ENCODE data around the gene C17orf107.

C17orf107 gene

DNA sequence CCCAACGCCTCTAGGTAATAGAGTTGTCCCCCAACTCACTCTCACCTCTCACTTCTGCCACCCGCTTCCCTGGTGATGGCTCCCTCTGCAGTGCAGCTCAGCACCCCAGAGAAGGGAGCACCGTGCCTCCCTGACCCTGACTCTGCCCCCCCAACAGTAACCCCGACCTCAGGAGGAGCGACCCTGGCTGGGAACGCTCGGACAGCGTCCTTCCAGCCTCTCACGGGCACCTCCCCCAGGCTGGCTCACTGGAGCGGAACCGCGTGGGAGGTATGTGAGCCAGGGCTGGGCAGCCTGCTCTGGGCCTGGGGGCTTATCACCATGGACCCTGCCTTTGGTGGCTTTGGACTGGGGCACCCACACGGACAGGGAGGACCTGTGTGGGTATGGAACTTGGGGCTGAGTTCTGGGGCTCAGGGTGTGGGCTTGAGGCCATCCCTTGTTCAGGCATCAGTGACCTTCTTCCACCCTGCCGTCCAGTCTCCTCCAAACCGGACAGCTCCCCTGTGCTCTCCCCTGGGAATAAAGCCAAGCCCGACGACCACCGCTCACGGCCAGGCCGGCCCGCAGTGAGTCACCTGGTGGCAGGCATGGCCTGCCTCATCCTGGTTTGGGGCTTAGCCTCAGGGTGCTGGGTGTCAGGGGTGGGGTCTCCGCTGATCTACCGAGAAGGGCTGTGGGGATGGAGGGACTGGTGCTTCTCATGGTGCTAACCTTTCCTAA lies 6.7 kb upstream of the C17orf107 start:
- Histone ChIP-seq H3K27ac (no peak overlapping the region), H3K36me3 (peaks cover 93% of the 10 kb centered on the region), H3K27me3 (no peaks in the 10 kb centered on the region), H3K4me3 (ENCODE audit: low read depth in 1 of 2, low read length in 1 of 2) (no peak overlapping the region), H3K9me3 (no peaks in the 10 kb centered on the region), H3K4me1 (ENCODE audit: control insufficient read depth in 1 of 2, insufficient read depth in 1 of 2, low read depth in 1 of 2, low read length in 1 of 2) (no peaks in the 10 kb centered on the region)
- TF ChIP-seq, protein P1, sequence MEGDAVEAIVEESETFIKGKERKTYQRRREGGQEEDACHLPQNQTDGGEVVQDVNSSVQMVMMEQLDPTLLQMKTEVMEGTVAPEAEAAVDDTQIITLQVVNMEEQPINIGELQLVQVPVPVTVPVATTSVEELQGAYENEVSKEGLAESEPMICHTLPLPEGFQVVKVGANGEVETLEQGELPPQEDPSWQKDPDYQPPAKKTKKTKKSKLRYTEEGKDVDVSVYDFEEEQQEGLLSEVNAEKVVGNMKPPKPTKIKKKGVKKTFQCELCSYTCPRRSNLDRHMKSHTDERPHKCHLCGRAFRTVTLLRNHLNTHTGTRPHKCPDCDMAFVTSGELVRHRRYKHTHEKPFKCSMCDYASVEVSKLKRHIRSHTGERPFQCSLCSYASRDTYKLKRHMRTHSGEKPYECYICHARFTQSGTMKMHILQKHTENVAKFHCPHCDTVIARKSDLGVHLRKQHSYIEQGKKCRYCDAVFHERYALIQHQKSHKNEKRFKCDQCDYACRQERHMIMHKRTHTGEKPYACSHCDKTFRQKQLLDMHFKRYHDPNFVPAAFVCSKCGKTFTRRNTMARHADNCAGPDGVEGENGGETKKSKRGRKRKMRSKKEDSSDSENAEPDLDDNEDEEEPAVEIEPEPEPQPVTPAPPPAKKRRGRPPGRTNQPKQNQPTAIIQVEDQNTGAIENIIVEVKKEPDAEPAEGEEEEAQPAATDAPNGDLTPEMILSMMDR (IDR thresholded peaks at IDR 0.05) = no peak

DNA sequence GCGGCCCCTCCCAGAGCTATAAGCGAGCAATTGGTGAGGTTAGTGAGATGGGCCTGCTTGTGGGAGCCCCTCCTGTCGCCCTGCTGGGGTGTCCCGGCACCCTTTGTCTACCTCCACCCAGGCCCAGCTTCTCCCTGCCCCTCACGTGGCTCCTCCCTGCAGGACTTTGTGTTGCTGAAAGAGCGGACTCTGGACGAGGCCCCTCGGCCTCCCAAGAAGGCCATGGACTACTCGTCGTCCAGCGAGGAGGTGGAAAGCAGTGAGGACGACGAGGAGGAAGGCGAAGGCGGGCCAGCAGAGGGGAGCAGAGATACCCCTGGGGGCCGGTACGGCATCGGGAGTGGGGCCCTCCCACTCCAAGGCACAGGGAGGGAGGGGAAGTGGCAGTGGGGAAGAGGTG lies 6.1 kb upstream of the C17orf107 start:
- Histone ChIP-seq H3K4me1 (ENCODE audit: control insufficient read depth in 1 of 2, insufficient read depth in 1 of 2, low read depth in 1 of 2, low read length in 1 of 2) (no peaks in the 10 kb centered on the region), H3K4me3 (ENCODE audit: low read depth in 1 of 2, low read length in 1 of 2) (no peak overlapping the region), H3K27me3 (peaks cover under 1% of the 10 kb centered on the region), H3K27ac (no peak overlapping the region), H3K9me3 (no peaks in the 10 kb centered on the region), H3K36me3 (peaks cover 88% of the 10 kb centered on the region)
- TF ChIP-seq, protein P1 (IDR thresholded peaks at IDR 0.05) = no peak

DNA sequence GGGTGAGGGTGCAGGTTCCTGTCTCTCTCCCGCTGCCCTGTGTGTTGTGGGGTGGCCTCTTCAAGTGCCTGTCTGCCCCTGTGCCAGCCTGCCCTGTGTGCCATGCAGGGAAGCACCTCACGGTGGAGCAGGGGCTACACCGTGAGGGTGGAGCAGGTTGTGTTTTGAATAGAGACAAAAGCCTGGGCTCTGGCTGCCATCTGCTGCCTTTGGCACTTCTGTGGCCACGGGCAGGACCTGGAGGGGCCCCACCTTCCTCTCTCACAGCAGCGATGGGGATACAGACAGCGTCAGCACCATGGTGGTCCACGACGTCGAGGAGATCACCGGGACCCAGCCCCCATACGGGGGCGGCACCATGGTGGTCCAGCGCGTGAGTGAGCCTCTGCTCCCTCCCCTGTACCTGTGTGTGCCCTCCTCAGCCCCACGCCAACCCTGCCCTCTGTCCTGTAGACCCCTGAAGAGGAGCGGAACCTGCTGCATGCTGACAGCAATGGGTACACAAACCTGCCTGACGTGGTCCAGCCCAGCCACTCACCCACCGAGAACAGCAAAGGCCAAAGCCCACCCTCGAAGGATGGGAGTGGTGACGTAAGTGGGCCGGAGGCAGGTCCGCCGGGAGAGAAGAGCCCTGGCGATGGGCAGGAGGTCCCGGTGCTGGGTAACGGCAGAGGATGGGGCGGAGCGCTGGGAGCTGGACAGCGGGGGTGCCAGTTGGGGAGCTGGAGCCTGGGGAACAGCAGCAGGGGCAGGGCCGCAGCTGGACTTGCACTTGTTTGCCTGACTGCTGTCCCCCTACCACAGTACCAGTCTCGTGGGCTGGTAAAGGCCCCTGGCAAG lies 5.4 kb upstream of the C17orf107 start:
- Histone ChIP-seq H3K27me3 (peaks cover 8% of the 10 kb centered on the region), H3K36me3 (peaks cover 87% of the 10 kb centered on the region), H3K27ac (no peak overlapping the region), H3K9me3 (no peaks in the 10 kb centered on the region), H3K4me1 (ENCODE audit: control insufficient read depth in 1 of 2, insufficient read depth in 1 of 2, low read depth in 1 of 2, low read length in 1 of 2) (peaks cover 2 to 5% of the 10 kb centered on the region in 2 experiments), H3K4me3 (ENCODE audit: low read depth in 1 of 2, low read length in 1 of 2) (no peak overlapping the region)
- TF ChIP-seq, protein P1 (IDR thresholded peaks at IDR 0.05) = no peak

DNA sequence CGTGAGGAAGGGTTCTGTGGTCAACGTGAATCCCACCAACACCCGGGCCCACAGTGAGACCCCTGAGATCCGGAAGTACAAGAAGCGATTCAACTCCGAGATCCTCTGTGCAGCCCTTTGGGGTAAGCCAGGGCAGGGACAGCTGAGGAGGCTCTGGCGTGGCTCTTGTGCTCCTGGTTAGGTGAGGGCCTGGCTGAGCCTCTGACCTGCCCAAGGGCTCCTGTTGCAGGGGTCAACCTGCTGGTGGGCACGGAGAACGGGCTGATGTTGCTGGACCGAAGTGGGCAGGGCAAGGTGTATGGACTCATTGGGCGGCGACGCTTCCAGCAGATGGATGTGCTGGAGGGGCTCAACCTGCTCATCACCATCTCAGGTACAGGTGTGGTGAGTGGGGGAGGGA lies 4.2 kb upstream of the C17orf107 start:
- Histone ChIP-seq H3K4me1 (ENCODE audit: control insufficient read depth in 1 of 2, insufficient read depth in 1 of 2, low read depth in 1 of 2, low read length in 1 of 2) (peaks cover 10 to 13% of the 10 kb centered on the region in 2 experiments), H3K9me3 (no peaks in the 10 kb centered on the region), H3K27ac (no peak overlapping the region), H3K4me3 (ENCODE audit: low read depth in 1 of 2, low read length in 1 of 2) (no peak overlapping the region), H3K36me3 (peaks cover 77% of the 10 kb centered on the region), H3K27me3 (peaks cover 16% of the 10 kb centered on the region)
- TF ChIP-seq, protein P1 (IDR thresholded peaks at IDR 0.05) = no peak

DNA sequence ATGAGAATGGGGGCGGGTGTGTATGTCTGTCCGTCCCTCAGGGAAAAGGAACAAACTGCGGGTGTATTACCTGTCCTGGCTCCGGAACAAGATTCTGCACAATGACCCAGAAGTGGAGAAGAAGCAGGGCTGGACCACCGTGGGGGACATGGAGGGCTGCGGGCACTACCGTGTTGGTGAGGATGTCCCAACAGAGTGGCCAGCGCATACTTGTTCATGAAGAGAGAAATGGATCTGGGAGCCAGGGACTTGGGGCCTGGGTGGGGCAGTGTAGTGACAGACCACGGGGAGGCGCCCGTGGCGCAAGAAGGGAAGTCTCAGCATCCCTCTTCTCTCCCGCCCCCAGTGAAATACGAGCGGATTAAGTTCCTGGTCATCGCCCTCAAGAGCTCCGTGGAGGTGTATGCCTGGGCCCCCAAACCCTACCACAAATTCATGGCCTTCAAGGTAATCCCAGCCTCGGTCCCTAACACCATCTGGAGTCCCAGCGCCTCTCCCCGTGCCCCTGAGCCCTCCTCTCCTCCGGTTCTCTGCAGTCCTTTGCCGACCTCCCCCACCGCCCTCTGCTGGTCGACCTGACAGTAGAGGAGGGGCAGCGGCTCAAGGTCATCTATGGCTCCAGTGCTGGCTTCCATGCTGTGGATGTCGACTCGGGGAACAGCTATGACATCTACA lies 3.5 kb upstream of the C17orf107 start:
- peaks cover 70% of the 10 kb centered on the region for H3K36me3 ChIP-seq
- H3K9me3 ChIP-seq = no peaks in the 10 kb centered on the region
- TF ChIP-seq, protein P1 (IDR thresholded peaks at IDR 0.05) = peak; percentile 23
- H3K27ac ChIP-seq = no peak overlapping the region
- H3K4me1 ChIP-seq (ENCODE audit: control insufficient read depth in 1 of 2, insufficient read depth in 1 of 2, low read depth in 1 of 2, low read length in 1 of 2) = peaks cover 17 to 20% of the 10 kb centered on the region in 2 experiments
- H3K4me3 ChIP-seq (ENCODE audit: low read depth in 1 of 2, low read length in 1 of 2) = no peak overlapping the region
- peaks cover 23% of the 10 kb centered on the region for H3K27me3 ChIP-seq
